ENCODE results near the gene NKG7.

DNA sequence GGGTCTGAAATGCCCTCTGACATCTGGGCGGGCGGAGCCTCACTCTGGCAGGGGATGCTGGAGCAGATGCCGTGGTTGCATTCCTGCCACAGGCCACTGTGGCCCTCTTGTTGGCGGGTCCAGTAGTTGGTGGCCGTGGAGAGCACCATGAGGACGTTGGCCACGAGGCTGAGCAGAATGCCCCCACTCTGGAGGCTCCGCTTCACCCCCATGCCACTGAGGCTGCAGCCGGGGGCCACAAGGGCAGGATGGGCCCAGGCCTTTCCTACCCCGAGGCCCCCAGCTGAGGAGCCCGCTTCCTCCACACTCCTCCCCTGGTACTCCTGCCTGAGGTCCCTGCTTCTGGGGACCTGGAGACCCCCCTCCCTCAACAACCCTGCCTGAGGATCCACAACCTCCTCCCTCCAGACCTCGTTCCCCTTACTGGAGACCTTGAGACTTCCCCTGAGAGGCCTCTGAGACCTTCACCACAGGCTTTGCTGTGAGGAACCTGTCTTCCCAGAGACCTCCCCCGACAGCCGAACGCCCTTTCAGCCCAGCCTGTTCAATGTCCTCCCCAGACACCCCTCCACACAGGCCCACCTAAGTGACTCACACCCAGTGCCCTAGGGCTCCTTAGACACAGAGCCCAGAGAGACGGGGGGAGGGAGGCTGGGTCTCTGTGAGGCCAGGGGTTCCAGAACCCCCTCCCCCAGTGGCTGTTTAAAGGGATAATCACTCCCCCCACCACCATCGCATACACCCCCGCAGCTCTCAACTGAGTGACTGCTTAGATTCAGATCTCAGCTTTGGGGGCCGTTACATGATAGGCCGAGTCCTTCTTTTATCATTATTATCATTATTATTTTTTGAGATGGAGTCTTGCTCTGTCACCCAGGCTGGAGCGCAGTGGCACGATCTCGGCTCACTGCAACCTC, 3.8 kb downstream of the NKG7 start, which contains the start of gene CLDND2:
- TF ChIP-seq, protein P1, sequence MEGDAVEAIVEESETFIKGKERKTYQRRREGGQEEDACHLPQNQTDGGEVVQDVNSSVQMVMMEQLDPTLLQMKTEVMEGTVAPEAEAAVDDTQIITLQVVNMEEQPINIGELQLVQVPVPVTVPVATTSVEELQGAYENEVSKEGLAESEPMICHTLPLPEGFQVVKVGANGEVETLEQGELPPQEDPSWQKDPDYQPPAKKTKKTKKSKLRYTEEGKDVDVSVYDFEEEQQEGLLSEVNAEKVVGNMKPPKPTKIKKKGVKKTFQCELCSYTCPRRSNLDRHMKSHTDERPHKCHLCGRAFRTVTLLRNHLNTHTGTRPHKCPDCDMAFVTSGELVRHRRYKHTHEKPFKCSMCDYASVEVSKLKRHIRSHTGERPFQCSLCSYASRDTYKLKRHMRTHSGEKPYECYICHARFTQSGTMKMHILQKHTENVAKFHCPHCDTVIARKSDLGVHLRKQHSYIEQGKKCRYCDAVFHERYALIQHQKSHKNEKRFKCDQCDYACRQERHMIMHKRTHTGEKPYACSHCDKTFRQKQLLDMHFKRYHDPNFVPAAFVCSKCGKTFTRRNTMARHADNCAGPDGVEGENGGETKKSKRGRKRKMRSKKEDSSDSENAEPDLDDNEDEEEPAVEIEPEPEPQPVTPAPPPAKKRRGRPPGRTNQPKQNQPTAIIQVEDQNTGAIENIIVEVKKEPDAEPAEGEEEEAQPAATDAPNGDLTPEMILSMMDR (conservative IDR thresholded peaks at IDR 0.05; ENCODE audit: low read depth, low read length) = no peak
- TF ChIP-seq EZH2 (IDR thresholded peaks at IDR 0.05; ENCODE audit: low read length, unreplicated experiment) = no peak

Measured in PC-3 (cell line).